ENCODE measurements around the gene SLC4A8.
A peak's percentile ranks its signal among the peaks of the same experiment; 100 is the strongest.
"Not testable (repeated sequence)": the region's sequence is repeated elsewhere in the genome, so short reads cannot be mapped to it uniquely, and the experiment has no call there.

Gene SLC4A8

GRCh38 chr12:51480978-51481377 lies 56.3 kb downstream of the SLC4A8 start:
- DNase-seq (ENCODE audit: low read depth), result no peak

GRCh38 chr12:51482929-51483697 lies 58.5 kb downstream of the SLC4A8 start:
- DNase-seq (ENCODE audit: low read depth), result peak; percentile 15

- DNase-seq (ENCODE audit: low read depth), result no peak
These were observed 59.5 kb downstream of the SLC4A8 start for GRCh38 chr12:51484119-51484518.

DNA sequence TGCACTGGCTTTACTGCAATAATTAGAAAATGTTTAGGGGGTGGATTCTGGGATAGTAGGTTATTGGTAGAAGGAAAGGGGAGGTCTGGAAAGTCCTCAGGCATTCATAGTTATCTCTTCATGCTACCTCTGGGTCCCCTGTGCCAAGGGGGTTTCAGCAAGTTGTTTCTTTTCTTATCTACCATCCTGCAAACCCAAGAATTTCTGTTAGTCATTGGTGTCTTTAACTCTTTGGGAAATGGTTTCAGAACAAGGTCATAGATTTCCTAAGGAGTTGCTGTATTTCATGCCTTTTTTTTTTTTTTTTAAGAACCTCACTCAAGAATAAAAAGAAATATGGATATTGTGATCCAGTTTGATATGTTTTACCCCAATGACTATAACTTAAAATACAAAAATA lies 63.6 kb downstream of the SLC4A8 start:
- no peak for DNase-seq (ENCODE audit: low read depth)

DNA sequence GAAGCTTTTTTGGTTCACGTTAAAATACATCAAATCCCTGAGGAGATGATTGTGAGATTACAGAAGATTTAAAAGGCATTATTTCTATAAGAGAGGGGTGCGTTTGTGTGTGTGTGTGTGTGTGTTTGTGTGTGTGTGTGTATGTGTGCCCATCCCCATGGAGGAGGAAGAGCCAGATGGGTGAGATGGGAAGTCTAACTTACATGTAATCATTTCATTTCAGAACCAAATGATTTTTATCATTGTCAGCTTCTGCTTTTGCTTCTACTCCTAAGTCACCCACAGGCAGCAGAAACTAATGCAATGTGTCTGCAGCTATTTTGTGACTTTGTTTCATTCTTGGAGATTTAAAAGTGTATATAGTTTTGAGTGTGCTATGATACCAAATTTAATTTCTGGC lies 68.7 kb downstream of the SLC4A8 start:
- no peak for DNase-seq (ENCODE audit: low read depth)

GRCh38 chr12:51496895-51497294 lies 72.3 kb downstream of the SLC4A8 start:
- DNase-seq (ENCODE audit: low read depth), result no peak

DNA sequence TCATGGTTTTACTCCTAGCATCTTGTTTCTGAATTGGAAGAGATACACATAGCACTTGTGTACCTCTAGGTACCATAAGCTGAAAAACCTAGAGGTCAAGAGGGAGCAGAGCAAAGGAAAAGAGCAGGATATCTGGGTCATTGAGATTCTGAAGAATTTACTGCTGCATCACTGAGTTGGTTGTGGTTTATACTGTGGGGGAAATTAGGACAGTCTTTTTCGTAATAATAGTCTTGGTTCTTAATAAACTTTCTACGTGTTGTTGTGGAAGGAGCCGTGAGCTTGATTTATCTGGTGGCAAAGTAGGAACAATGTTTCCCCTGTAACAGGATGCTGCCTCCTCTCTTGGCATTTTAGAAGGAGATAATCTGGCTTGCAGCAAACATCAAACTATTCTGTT lies 80.2 kb downstream of the SLC4A8 start:
- DNase-seq (ENCODE audit: low read depth), result no peak

- DNase-seq (ENCODE audit: low read depth), result peak; percentile 11
These were observed 80.9 kb downstream of the SLC4A8 start for GRCh38 chr12:51505360-51506105.

GRCh38 chr12:51507178-51507577 lies 82.5 kb downstream of the SLC4A8 start:
- DNase-seq (ENCODE audit: low read depth), result no peak

DNA sequence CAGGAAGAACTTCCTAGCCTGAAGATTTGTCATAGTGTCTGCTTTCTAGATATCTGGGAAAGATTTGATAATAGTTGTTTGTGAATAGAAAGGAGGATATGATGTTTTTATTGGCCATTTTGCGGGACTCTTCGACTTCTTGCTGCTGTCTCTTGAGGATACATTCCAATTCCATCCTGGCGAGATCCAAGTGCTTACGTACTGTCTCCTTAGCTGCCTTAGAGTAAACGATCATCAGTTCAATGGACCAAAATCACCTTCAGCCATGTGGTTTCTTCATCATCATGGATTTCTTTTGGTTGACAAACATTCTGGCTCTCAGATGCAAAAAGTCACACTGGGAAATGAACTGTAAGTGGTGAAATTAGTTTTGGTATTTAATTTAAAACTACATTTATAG lies 83.7 kb downstream of the SLC4A8 start:
- DNase-seq (ENCODE audit: low read depth), result no peak

DNA sequence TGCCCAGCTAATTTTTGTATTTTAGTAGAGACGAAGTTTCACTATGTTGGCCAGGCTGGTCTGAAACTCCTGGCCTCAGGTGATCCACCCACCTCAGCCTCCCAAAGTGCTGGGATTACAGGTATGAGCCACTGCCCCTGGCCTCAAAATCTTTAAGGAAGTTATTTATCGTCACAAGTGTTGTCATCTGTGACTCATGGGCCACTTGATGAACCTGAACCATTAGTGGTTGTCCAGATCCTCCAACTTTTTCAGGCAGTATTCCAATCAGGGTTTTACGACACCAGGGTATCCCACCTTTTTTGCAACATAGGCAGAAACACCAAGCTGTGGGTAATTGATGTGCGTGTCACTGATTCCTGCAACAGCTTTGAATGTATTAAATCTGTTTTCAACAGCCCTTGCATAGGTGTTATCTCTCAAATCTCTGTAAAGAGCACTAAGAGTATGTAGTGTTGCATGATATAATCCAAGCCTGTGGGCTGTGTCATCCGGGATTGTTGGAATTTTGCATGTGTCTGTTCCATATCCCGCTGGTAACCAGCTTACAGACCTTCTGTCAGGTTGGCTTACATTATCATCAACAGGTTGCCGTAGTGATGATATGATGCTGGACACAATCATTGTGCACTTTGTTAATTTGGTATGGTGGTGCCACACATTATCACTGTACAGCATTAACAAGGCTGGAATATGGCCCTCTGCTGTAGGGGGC lies 87.1 kb downstream of the SLC4A8 start:
- no peak for DNase-seq (ENCODE audit: low read depth)

- no peak for DNase-seq (ENCODE audit: low read depth)
These were observed 87.8 kb downstream of the SLC4A8 start for GRCh38 chr12:51512438-51512837.

- not testable (repeated sequence) for DNase-seq (ENCODE audit: low read depth)
These were observed 90.4 kb downstream of the SLC4A8 start for GRCh38 chr12:51515037-51515436.

DNA sequence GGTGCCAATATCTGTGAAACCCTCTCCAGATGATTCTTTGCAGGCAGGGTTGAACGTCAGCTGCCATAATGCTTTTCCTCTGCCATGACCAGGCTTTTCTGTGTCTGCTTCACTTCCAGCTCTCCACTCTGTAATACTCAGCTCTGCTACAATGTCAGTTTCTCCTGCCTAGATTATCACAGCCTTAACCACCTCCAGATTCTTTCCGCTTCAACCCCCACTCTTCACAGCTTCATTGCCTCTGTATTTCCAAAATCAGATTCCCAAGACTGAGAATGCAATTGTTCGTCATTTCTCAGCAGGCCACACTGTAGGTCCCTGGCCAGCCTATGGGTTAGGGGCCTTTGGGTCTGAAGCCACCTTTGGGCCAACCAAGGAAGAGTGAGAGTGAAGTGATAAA lies 92.7 kb downstream of the SLC4A8 start:
- no peak for DNase-seq (ENCODE audit: low read depth)

- no peak for DNase-seq (ENCODE audit: low read depth)
These were observed 93.2 kb downstream of the SLC4A8 start for GRCh38 chr12:51517800-51518199.

- DNase-seq (ENCODE audit: low read depth), result no peak
These were observed 95.1 kb downstream of the SLC4A8 start for GRCh38 chr12:51519755-51520154.

DNA sequence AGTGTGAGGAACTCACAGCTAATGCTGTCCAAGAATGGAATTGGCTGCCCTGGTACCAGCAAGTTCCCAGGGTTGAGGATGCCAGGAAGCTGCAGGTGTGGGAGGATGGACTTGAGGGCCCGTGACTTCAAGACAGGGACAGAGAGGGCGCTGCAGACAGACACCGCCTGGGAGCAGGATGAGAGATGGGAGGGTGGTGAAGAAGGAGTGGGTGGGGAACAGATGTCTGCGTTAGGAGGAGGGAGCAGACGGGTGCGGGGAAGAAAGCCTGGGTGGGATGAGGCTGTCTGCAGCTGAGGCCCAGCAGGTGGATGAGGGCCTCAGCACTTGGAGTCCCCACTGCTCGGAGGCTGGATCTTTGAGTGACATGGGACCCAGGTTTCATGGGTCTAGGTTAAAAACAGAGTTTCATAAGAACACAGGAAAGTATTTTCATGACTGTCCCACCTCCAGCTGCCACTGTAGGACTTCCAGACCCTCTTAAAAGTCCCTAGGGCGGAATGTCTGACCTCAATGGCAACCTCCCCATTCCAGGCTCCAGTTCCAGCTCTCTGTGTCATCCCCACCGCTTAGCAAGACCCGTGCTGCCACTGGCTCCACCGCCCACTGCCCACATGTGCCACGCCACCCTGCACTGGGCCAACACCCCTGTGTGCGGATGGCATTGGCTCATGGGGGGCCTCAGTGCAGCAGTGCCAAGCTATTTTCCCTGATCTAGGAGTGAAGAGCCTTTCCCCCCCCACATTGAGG lies 96.1 kb downstream of the SLC4A8 start:
- DNase-seq (ENCODE audit: low read depth), result no peak

GRCh38 chr12:51521554-51522276 lies 97.1 kb downstream of the SLC4A8 start:
- peak; percentile 39 for DNase-seq (ENCODE audit: low read depth)

DNA sequence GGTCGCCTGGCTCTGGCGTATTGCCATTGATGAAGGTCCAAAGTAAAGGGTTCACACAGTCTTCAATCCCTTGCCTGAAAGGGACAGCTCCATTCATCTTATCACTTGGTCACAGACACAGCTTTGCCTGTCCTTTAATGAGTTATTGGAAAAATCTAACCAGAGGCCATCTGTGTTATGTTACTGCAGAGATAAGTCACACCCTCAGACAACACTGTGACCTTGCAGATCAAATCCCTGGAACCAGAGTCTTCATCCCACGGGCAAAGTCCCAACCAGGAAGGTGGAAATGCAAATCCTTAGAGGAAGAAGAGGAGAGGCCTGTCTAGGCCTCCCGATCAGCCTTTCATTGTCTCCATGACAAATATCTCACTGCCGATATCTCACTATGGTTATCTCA lies 98.1 kb downstream of the SLC4A8 start:
- no peak for DNase-seq (ENCODE audit: low read depth)

DNA sequence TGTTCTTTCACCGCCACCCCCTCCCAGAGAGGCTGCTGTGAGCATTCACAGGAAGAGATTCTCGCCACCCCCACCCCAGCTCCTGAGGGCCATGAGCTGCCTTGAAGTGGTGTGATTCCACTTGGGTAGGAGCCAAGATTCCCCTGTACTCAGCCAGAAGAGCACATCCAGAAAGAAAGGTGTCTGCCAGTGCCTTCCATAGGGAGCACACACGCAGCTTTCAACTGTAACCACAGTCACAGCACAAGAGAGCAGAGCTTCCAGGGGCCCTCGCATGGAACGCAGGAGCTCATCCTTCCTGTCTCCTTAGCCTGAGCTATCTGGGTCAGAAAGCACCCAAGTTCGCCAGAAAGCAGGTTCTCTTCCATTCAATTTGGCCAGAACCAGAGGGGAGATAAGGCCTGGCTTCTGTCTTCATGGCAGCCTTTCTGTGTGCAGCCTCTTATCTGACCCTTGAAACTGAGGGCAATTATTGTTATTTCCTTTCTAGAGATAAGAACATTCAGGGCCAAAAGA lies 99.8 kb downstream of the SLC4A8 start:
- no peak for DNase-seq (ENCODE audit: low read depth)

- no peak for DNase-seq (ENCODE audit: low read depth)
These were observed 100.9 kb downstream of the SLC4A8 start for GRCh38 chr12:51525518-51525917.

Data from EH (cell line).